22Rv1 (cell line): ENCODE results near the gene NXPE1.

Experiments used
- CTCF ChIP-seq: fragments of 450-650 bp; IDR thresholded peaks from 2 replicates; pipeline ENCODE4 v1.5.1; 2017; ENCODE audit warnings: mild to moderate bottlenecking
- ZFX ChIP-seq: fragments of 450-650 bp; IDR thresholded peaks from 2 replicates; pipeline ENCODE4 v1.6.1; 2017; ENCODE audit warnings: antibody characterized with exemption, borderline replicate concordance

- TF ChIP-seq CTCF (no peak), ZFX (no peak)
Measured at GRCh38 chr11:114586797-114587196, 27.1 kb upstream of the NXPE1 start.
